ENCODE results near the gene RNF43.

RNF43 gene

DNA sequence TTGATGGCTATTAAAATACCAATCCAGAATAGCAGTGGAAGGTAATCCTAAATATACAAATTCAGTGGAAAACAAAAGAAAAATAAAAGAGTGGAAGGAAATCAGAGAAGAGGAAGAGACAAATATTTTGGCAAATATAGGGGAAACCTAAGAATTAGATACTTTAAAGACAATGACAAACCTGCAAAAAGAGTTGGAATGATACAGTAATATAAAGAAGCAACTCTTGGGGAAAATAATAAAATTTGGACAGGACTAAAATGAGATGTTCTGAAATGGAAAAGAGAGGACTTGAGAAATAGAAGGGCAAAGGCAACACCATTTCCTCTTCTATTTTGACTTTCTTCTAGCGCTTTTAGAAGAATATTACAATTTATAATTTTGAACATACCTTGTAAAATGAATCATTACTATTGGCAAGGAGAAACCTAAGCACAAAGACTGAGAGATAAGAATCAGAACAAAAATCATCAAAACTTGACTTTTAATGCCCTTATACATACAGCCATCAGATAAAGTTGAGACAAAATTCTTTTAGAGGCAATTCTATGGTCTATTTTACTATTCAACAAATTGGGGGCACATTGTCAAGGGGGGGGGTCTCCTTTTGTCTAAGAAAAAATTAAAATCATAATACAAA lies 5.2 kb downstream of the RNF43 start:
- no peak for DNase-seq (ENCODE audit: low read depth)
- TF ChIP-seq MYC (IDR thresholded peaks at IDR 0.05; ENCODE audit: low read depth, low read length) = no peak
- TF ChIP-seq, protein P1, sequence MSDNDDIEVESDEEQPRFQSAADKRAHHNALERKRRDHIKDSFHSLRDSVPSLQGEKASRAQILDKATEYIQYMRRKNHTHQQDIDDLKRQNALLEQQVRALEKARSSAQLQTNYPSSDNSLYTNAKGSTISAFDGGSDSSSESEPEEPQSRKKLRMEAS (IDR thresholded peaks at IDR 0.05; ENCODE audit: low read depth, low read length) = no peak
- TF ChIP-seq, protein P2, sequence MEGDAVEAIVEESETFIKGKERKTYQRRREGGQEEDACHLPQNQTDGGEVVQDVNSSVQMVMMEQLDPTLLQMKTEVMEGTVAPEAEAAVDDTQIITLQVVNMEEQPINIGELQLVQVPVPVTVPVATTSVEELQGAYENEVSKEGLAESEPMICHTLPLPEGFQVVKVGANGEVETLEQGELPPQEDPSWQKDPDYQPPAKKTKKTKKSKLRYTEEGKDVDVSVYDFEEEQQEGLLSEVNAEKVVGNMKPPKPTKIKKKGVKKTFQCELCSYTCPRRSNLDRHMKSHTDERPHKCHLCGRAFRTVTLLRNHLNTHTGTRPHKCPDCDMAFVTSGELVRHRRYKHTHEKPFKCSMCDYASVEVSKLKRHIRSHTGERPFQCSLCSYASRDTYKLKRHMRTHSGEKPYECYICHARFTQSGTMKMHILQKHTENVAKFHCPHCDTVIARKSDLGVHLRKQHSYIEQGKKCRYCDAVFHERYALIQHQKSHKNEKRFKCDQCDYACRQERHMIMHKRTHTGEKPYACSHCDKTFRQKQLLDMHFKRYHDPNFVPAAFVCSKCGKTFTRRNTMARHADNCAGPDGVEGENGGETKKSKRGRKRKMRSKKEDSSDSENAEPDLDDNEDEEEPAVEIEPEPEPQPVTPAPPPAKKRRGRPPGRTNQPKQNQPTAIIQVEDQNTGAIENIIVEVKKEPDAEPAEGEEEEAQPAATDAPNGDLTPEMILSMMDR (IDR thresholded peaks at IDR 0.05; ENCODE audit: low read depth, low read length) = no peak
- no peak for TF ChIP-seq POLR2A (IDR thresholded peaks at IDR 0.05; ENCODE audit: extremely low read depth, insufficient read length)
- no peak overlapping the region for H3K4me3 ChIP-seq (ENCODE audit: low read depth, low read length)

DNA sequence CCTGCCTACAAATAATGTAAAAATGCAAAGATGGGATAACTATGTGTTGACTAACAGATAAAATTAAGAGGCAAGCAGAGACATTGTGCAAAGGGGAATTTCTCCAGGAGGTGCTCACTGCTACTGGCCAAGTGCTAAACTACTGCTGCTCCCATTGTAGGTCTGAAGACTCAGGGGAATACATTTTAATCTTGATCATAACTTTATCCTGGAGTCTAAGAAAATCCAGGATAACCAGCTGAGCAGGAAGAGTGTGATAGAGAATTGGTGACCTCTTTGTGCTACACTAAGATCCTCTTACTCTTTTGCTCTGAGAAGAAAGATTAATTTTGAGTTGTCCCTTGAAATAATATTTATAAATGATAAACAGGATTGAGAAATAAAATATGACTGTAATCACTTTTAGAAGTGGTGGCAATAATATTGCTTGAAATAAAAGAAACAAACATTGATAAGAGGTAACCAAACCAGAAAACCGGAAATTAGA lies 5.9 kb downstream of the RNF43 start:
- no peak for DNase-seq (ENCODE audit: low read depth)
- no peak overlapping the region for H3K4me3 ChIP-seq (ENCODE audit: low read depth, low read length)
- TF ChIP-seq, protein P1 (IDR thresholded peaks at IDR 0.05; ENCODE audit: low read depth, low read length) = no peak
- TF ChIP-seq MYC (IDR thresholded peaks at IDR 0.05; ENCODE audit: low read depth, low read length) (no peak), POLR2A (IDR thresholded peaks at IDR 0.05; ENCODE audit: extremely low read depth, insufficient read length) (no peak)
- TF ChIP-seq, protein P2 (IDR thresholded peaks at IDR 0.05; ENCODE audit: low read depth, low read length) = no peak

DNA sequence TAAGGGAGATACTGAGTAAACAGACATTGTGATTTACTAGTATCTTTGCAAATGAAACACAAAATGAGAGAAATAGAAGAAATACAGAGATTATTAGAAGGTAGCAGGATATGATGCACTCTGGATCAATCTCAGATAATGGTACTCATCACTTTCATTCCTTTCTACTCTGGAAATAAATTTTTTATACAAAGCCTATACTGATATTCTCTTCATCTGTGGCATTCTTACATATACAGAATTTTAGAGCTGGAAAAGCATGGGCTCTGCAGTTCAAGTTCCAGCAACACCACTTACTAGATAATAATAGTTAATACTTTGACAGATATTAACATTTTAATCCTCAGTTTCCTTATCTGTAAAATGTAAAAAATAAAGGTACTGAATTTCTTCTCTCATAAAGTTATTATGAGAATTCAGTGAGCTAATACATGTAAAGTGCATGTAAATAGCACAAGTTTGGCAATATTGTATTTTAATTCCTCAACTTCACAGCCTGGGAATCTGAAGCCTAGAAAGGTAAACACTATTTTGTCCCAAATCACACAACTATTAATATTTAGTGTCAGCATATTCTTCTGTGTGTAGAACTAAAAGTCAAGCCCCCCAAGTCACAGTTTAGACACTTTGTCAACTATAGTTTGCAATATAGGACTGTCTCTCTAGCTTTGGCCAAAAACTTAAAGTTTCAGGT lies 6.5 kb downstream of the RNF43 start:
- no peak overlapping the region for H3K4me3 ChIP-seq (ENCODE audit: low read depth, low read length)
- no peak for DNase-seq (ENCODE audit: low read depth)
- TF ChIP-seq, protein P1 (IDR thresholded peaks at IDR 0.05; ENCODE audit: low read depth, low read length) = no peak
- no peak for TF ChIP-seq POLR2A (IDR thresholded peaks at IDR 0.05; ENCODE audit: extremely low read depth, insufficient read length)
- TF ChIP-seq MYC (IDR thresholded peaks at IDR 0.05; ENCODE audit: low read depth, low read length) = no peak
- TF ChIP-seq, protein P2 (IDR thresholded peaks at IDR 0.05; ENCODE audit: low read depth, low read length) = no peak

DNA sequence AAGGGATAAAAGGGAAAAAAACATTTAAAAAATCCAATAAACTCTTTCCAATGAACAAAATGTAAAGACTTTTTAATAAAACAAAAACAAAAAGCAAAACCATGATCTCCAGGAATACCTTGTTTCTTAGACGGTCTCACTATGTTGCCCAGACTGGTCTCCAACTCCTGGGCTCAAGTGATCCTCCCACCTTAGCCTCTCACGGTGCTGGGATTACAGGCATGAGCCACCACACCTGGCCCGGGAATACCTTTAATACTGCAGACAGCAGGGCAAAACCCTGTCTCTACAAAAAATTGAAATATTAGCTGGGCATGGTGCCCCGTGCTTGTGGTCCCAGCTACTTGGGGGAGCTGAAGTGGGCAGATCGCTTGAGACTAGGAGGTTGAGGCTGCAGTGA lies 7.9 kb downstream of the RNF43 start:
- no peak for DNase-seq (ENCODE audit: low read depth)
- H3K4me3 ChIP-seq (ENCODE audit: low read depth, low read length) = no peak overlapping the region
- TF ChIP-seq, protein P1 (IDR thresholded peaks at IDR 0.05; ENCODE audit: low read depth, low read length) = no peak

DNA sequence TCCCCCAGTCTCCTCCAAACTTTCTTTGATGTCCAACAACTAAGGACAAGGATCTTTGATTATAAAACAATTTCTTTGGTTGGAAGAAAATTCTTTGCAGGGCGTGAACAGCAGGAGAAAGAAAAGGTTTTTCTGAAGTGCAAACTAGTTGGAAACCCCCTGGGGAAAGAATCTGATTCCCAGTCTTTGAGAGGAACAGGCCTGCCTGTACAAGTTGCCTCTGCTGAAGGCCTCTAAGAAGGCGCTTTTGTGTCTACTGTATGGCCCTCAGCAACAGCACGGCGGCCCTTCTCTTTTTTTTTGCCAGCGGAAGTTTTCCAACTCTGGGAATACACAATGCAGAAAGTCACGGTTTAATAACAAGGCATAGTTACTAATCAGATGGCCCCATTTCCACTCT lies 14.0 kb downstream of the RNF43 start:
- no peak for TF ChIP-seq MYC (IDR thresholded peaks at IDR 0.05; ENCODE audit: low read depth, low read length)
- no peak for TF ChIP-seq POLR2A (IDR thresholded peaks at IDR 0.05; ENCODE audit: extremely low read depth, insufficient read length)
- TF ChIP-seq, protein P2 (IDR thresholded peaks at IDR 0.05; ENCODE audit: low read depth, low read length) = no peak
- TF ChIP-seq, protein P1 (IDR thresholded peaks at IDR 0.05; ENCODE audit: low read depth, low read length) = no peak
- no peak overlapping the region for H3K4me3 ChIP-seq (ENCODE audit: low read depth, low read length)
- no peak for DNase-seq (ENCODE audit: low read depth)

DNA sequence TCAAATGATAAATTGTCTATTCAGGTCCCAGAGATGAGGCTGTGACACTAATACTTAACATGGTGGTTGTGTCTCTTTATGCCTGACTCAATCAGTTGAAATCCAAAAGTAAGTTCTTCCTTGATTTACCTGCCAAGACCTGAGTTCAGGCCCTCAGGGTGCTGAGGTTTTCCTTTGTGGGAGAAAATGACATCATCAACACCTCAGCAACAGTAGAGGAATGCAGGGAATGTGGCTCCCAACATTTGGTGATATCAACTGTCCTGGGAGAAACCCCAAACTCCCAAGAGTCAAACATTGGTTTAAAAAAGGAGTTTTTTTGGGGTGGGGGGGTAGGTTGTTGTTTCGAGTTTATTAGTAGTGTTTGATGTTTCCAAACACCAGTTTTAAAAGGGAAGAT lies 14.7 kb downstream of the RNF43 start:
- TF ChIP-seq, protein P2 (IDR thresholded peaks at IDR 0.05; ENCODE audit: low read depth, low read length) = no peak
- no peak for TF ChIP-seq POLR2A (IDR thresholded peaks at IDR 0.05; ENCODE audit: extremely low read depth, insufficient read length)
- TF ChIP-seq, protein P1 (IDR thresholded peaks at IDR 0.05; ENCODE audit: low read depth, low read length) = no peak
- no peak for TF ChIP-seq MYC (IDR thresholded peaks at IDR 0.05; ENCODE audit: low read depth, low read length)
- H3K4me3 ChIP-seq (ENCODE audit: low read depth, low read length) = no peak overlapping the region
- no peak for DNase-seq (ENCODE audit: low read depth)
